H1 (cell line): ENCODE data around the gene CACNA1C. TPM values are rescaled to one million over a fixed set of nuclear protein-coding genes. Genes with fewer than 3 reads are reported as not detected.

ENCODE experiments used
- CTCF ChIA-PET: fragments of 300-600 bp; sonication (Branson Sonifier 250); formaldehyde crosslinking; loops from one replicate; lab custom pipeline; 2021; ENCODE audit not compliant: partially characterized antibody; lab: Charles Lee
- POLR2A ChIA-PET: fragments of 300-600 bp; sonication (Branson Sonifier 250); formaldehyde crosslinking; loops from one replicate; lab custom pipeline; 2021; ENCODE audit warnings: inconsistent platforms; ENCODE audit not compliant: partially characterized antibody; lab: Charles Lee
- DNase-seq, 2 experiments: peaks; one replicate each; pipeline versions ENCODE4 v3.0.0 to v3.0.0-alpha.2; 2010 to 2022; ENCODE audit warnings: low spot score in 2 of 2, low read depth in 1 of 2, mixed read lengths in 1 of 2
- FAIRE-seq: peaks from 2 replicates; lab custom pipeline; 2011; peaks lifted over from hg19 to GRCh38; lab: Jason Lieb, UNC
- H2AFZ ChIP-seq: 2 replicates; pipeline ENCODE4 v1.8.1; 2012; ENCODE audit warnings: low read length, inconsistent platforms
- H2AK5ac ChIP-seq: 2 replicates; pipeline ENCODE4 v1.6.1; 2013; ENCODE audit warnings: low read depth, low read length
- H2BK120ac ChIP-seq: replicated peaks from 2 replicates; pipeline ENCODE3; 2013; ENCODE audit warnings: low read depth, low read length, inconsistent platforms
- H2BK12ac ChIP-seq: 2 replicates; pipeline ENCODE4 v1.6.1; 2013; ENCODE audit warnings: low read depth, low read length
- H2BK15ac ChIP-seq: 2 replicates; pipeline ENCODE4 v1.6.1; 2013; ENCODE audit warnings: low read length
- H2BK20ac ChIP-seq: 2 replicates; pipeline ENCODE4 v1.6.1; 2013; ENCODE audit warnings: low read length
- H2BK5ac ChIP-seq: 2 replicates; pipeline ENCODE4 v1.6.1; 2013; ENCODE audit warnings: low read depth, low read length
- H3K14ac ChIP-seq: 2 replicates; pipeline ENCODE4 v1.6.1; 2013; ENCODE audit warnings: inconsistent platforms; ENCODE audit not compliant: insufficient read length
- H3K18ac ChIP-seq: 2 replicates; pipeline ENCODE4 v1.6.1; 2013; ENCODE audit warnings: low read length; ENCODE audit errors: extremely low read depth
- H3K23ac ChIP-seq: 2 replicates; pipeline ENCODE4 v1.6.1; 2013; ENCODE audit warnings: inconsistent platforms; ENCODE audit not compliant: insufficient read length
- H3K23me2 ChIP-seq: 2 replicates; pipeline ENCODE4 v1.6.1; 2013; ENCODE audit warnings: low read depth, low read length
- H3K27ac ChIP-seq: 2 replicates; pipeline ENCODE4 v1.6.1; 2011; ENCODE audit warnings: low read depth, low read length, inconsistent platforms
- H3K27me3 ChIP-seq, 4 experiments: replicated peaks in 1 of 4; 1 replicate in 1 of 4; 2 replicates in 3 of 4; pipeline versions ENCODE4 v1.6.1 to v1.8.1; 2011 to 2013; ENCODE audit warnings: low read length in 3 of 4, mild to moderate bottlenecking in 3 of 4, inconsistent platforms in 2 of 4, mixed read lengths in 2 of 4, moderate library complexity in 1 of 4; ENCODE audit not compliant: control insufficient read depth in 3 of 4, insufficient read depth in 3 of 4; ENCODE audit errors: extremely low read depth in 1 of 4
- H3K36me3 ChIP-seq, 4 experiments: 2 replicates each; pipeline versions ENCODE4 v1.6.1 to v1.8.1; 2011 to 2013; ENCODE audit warnings: mild to moderate bottlenecking in 4 of 4, low read length in 3 of 4, moderate library complexity in 2 of 4, control low read depth in 1 of 4, inconsistent platforms in 1 of 4; ENCODE audit not compliant: insufficient read depth in 4 of 4, control insufficient read depth in 2 of 4
- H3K4ac ChIP-seq: replicated peaks from 2 replicates; pipeline ENCODE3; 2013; ENCODE audit warnings: low read length, low read depth, mixed read lengths, inconsistent platforms; ENCODE audit not compliant: insufficient read length
- H3K4me1 ChIP-seq, 4 experiments: replicated peaks in 1 of 4; 1 replicate in 1 of 4; 2 replicates in 3 of 4; pipeline versions ENCODE4 v1.6.1 to v1.8.1; 2011 to 2013; ENCODE audit warnings: low read length in 3 of 4, inconsistent platforms in 2 of 4, mixed read lengths in 1 of 4; ENCODE audit not compliant: insufficient read depth in 4 of 4, control insufficient read depth in 3 of 4
- H3K4me2 ChIP-seq, 2 experiments: 2 replicates each; pipeline versions ENCODE4 v1.6.1 to v1.8.1; 2011 to 2013; ENCODE audit warnings: low read depth in 2 of 2, low read length in 2 of 2, control low read depth in 1 of 2, inconsistent platforms in 1 of 2, mild to moderate bottlenecking in 1 of 2; ENCODE audit not compliant: insufficient read depth in 1 of 2
- H3K4me3 ChIP-seq, 4 experiments: fragments of 200-600, 300-600 bp in 1 of 4; sonication (generic), shearing (Covaris generic), sonication (Bioruptor Twin) in 1 of 4; 2 replicates each; pipeline versions ENCODE4 v1.5.1 to v1.8.1; 2011 to 2016; ENCODE audit warnings: low read length in 4 of 4, low read depth in 3 of 4, control low read depth in 2 of 4, inconsistent platforms in 2 of 4, mild to moderate bottlenecking in 2 of 4, mixed read lengths in 1 of 4, moderate library complexity in 1 of 4; ENCODE audit not compliant: insufficient read depth in 2 of 4; ENCODE audit errors: extremely low read depth in 1 of 4
- H3K56ac ChIP-seq: replicated peaks from 2 replicates; pipeline ENCODE3; 2013; ENCODE audit warnings: low read depth, mild to moderate bottlenecking, mixed read lengths, low read length, inconsistent platforms; ENCODE audit not compliant: insufficient read length
- H3K79me1 ChIP-seq: 2 replicates; pipeline ENCODE4 v1.6.1; 2013; ENCODE audit warnings: low read depth, low read length, control low read depth
- H3K79me2 ChIP-seq, 2 experiments: 2 replicates each; pipeline versions ENCODE4 v1.6.1 to v1.8.1; 2012 to 2013; ENCODE audit warnings: low read length in 2 of 2, mild to moderate bottlenecking in 2 of 2, inconsistent platforms in 1 of 2; ENCODE audit not compliant: insufficient read depth in 2 of 2, control insufficient read depth in 1 of 2
- H3K9ac ChIP-seq, 4 experiments: replicated peaks in 1 of 4; 1 replicate in 1 of 4; 2 replicates in 3 of 4; pipeline versions ENCODE4 v1.6.1 to v1.8.1; 2011 to 2013; ENCODE audit warnings: low read depth in 3 of 4, low read length in 3 of 4, control low read depth in 2 of 4, mild to moderate bottlenecking in 2 of 4, moderate library complexity in 2 of 4, inconsistent platforms in 1 of 4; ENCODE audit errors: extremely low read depth in 1 of 4
- H3K9me3 ChIP-seq, 2 experiments: 2 replicates each; pipeline versions ENCODE4 v1.6.1 to v1.8.1; 2012 to 2013; ENCODE audit warnings: mild to moderate bottlenecking in 2 of 2, moderate library complexity in 2 of 2, control low read depth in 1 of 2, inconsistent platforms in 1 of 2, low read depth in 1 of 2, low read length in 1 of 2, mixed read lengths in 1 of 2; ENCODE audit not compliant: insufficient read depth in 2 of 2
- H4K20me1 ChIP-seq, 2 experiments: replicated peaks in 1 of 2; 2 replicates each; pipeline versions ENCODE3 to v1.8.1; 2011 to 2013; ENCODE audit warnings: inconsistent platforms in 2 of 2, low read length in 2 of 2, mild to moderate bottlenecking in 1 of 2; ENCODE audit not compliant: insufficient read depth in 2 of 2, control insufficient read depth in 1 of 2
- H4K5ac ChIP-seq: 2 replicates; pipeline ENCODE4 v1.6.1; 2013; ENCODE audit warnings: low read length, low read depth, mixed read lengths, inconsistent platforms; ENCODE audit not compliant: insufficient read length
- H4K8ac ChIP-seq: 2 replicates; pipeline ENCODE4 v1.8.0; 2013; ENCODE audit warnings: mild to moderate bottlenecking, moderate library complexity, low read length, inconsistent platforms; ENCODE audit not compliant: insufficient read depth; ENCODE audit errors: extremely low read depth
- H4K91ac ChIP-seq: replicated peaks from 2 replicates; pipeline ENCODE3; 2013; ENCODE audit warnings: low read length, mixed read lengths, inconsistent platforms; ENCODE audit not compliant: insufficient read length
- RFX5 ChIP-seq: IDR thresholded peaks from 2 replicates; pipeline ENCODE4 v1.6.1; 2011; ENCODE audit warnings: low read depth, low read length, improper control_type of control experiment, borderline replicate concordance
- SIRT6 ChIP-seq: IDR thresholded peaks from one replicate; pipeline ENCODE4 v1.7.1; 2012; ENCODE audit warnings: low read length, inconsistent platforms
- WGBS, 2 experiments: shearing (Covaris generic) in 1 of 2; methylation state at CpG; one replicate each; pipeline versions ENCODE4 v1.1.6 to v1.1.7; 2013 to 2015; ENCODE audit warnings: low lambda C conversion rate in 2 of 2, mixed read lengths in 2 of 2, inconsistent platforms in 1 of 2, low coverage in 1 of 2, missing lambda C conversion rate in 1 of 2; ENCODE audit not compliant: insufficient replicate concordance in 2 of 2, insufficient coverage in 1 of 2, insufficient read length in 1 of 2; ENCODE audit errors: extremely low coverage in 1 of 2, missing lambda C conversion rate in 1 of 2; 5-methylcytosine and 5-hydroxymethylcytosine counted together
- polyA plus RNA-seq, 7 experiments: library from polyadenylated mRNA; depleted of rRNA in 3 of 7; stranded (reverse) in 5 of 7; unstranded in 2 of 7; fragments of >200 nt in 5 of 7; fragments of 200-250 nt in 2 of 7; gene quantifications; 1 replicate in 5 of 7; 2 replicates in 1 of 7; 4 replicates in 1 of 7; pipeline versions ENCODE4 v1.2.1 to v1.2.3, GENCODE V29; 2011 to 2013; ENCODE audit warnings: missing spikeins in 2 of 7, mixed read lengths in 2 of 7
- total RNA-seq: library from RNA; stranded (reverse); fragmentation: NEBNext Ultra II Directional; extraction: Animal tissue kit (Norgen Biotek cat#: 25700); gene quantifications from 2 replicates; pipeline ENCODE4 v1.2.1, GENCODE V29; 2021
- TF ChIP-seq, protein P1 (sequence below), 3 experiments: IDR thresholded peaks; 1 replicate in 2 of 3; 2 replicates in 1 of 3; pipeline versions ENCODE4 v1.5.1 to v1.6.1; 2011; ENCODE audit warnings: low read length in 3 of 3, mild to moderate bottlenecking in 3 of 3, inconsistent platforms in 2 of 3, low read depth in 1 of 3, moderate library complexity in 1 of 3; ENCODE audit not compliant: insufficient read depth in 1 of 3; ENCODE audit errors: control extremely low read depth in 1 of 3

CACNA1C gene
- total and polyA plus RNA-seq, 2 of the 8 experiments (the other 6 are each of a cell fraction or from before 2014, with no cell fraction given) = 1.3 TPM

DNA sequence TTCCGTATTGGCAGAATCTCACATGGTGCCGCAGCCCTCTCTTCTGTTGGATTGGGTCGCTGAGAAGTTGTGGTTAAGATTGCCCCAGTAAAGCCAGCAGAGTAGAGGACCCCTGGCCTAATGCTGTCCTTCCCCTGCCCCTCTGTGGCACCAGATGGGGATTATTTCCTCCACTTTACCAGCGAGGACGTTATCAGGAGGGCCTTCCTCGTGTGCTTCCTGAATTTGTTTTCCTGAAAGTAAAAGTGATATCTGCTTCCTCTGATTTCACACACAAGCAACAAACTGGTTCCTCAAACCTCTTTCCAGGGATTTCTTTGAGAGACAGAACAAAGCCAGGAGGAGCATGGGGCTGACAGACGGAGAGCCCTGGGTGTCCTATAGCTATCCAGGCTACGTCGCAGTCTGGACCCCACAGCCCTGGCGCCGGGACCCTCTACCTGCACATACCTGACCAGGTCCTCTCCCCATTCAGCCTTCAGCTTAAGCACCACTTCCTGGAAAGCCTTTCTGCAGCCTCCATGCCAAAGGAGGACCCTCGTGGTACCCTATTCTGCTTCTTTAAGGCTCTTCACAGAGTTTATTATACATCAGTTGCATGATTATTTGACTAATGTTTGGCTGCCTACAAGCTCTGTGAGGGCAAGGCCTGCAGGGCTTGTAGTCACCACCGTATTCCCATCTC, 427.2 kb downstream of the CACNA1C start:
- Histone ChIP-seq H2BK12ac (no peak overlapping the region), H3K27ac (no peak overlapping the region), H3K4me3 (no peak overlapping the region), H2AK5ac (no peak overlapping the region), H3K27me3 (no peaks in the 10 kb centered on the region; a peak in 1 of 7 replicates), H3K79me1 (no peaks in the 10 kb centered on the region), H2BK15ac (no peak overlapping the region), H2BK120ac (no peak overlapping the region), H3K56ac (no peak overlapping the region), H3K36me3 (no peaks in the 10 kb centered on the region), H4K5ac (no peak overlapping the region), H3K9ac (no peak overlapping the region), H2BK5ac (no peak overlapping the region), H2BK20ac (no peak overlapping the region), H3K23ac (no peak overlapping the region), H3K4ac (no peak overlapping the region), H4K20me1 (no peaks in the 10 kb centered on the region), H4K91ac (no peak overlapping the region), H3K79me2 (no peaks in the 10 kb centered on the region), H3K14ac (no peak overlapping the region), H3K4me2 (no peak overlapping the region), H3K18ac (no peak overlapping the region), H4K8ac (no peak overlapping the region), H2AFZ (no peak overlapping the region), H3K4me1 (no peaks in the 10 kb centered on the region), H3K23me2 (no peaks in the 10 kb centered on the region), H3K9me3 (no peaks in the 10 kb centered on the region)
- POLR2A ChIA-PET = no interaction called here
- CTCF ChIA-PET = interaction anchor here (0.7 to 1.0 kb wide), 2 partner anchors 190 to 196 kb away, joined by 3 read pairs; no protein-coding TSS in a partner anchor
- 91% methylated on average over 13 of the region's 13 CpGs; no CpG with 5 or more reads in 1 of the 2 experiments for WGBS, 2 experiments
- no peak for DNase-seq
- FAIRE-seq = no peak
- TF ChIP-seq RFX5 = no peak
- no peak for TF ChIP-seq SIRT6
- TF ChIP-seq, protein P1, sequence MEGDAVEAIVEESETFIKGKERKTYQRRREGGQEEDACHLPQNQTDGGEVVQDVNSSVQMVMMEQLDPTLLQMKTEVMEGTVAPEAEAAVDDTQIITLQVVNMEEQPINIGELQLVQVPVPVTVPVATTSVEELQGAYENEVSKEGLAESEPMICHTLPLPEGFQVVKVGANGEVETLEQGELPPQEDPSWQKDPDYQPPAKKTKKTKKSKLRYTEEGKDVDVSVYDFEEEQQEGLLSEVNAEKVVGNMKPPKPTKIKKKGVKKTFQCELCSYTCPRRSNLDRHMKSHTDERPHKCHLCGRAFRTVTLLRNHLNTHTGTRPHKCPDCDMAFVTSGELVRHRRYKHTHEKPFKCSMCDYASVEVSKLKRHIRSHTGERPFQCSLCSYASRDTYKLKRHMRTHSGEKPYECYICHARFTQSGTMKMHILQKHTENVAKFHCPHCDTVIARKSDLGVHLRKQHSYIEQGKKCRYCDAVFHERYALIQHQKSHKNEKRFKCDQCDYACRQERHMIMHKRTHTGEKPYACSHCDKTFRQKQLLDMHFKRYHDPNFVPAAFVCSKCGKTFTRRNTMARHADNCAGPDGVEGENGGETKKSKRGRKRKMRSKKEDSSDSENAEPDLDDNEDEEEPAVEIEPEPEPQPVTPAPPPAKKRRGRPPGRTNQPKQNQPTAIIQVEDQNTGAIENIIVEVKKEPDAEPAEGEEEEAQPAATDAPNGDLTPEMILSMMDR (IDR thresholded peaks at IDR 0.05; ENCODE audit: control extremely low read depth in 1 of 3, insufficient read depth in 1 of 3, low read depth in 1 of 3, low read length in 3 of 3) = no peak
